ENCODE measurements around the gene RIN3. TPM values are rescaled to one million over a fixed set of nuclear protein-coding genes. Genes with fewer than 3 reads are reported as not detected.

The RIN3 gene
- total RNA-seq, 1 experiment from 2014 or later = 1.5 TPM

- DNase-seq = no peak
- no peak overlapping the region for H3K4ac ChIP-seq (ENCODE audit: low read depth, low read length)
- no peak overlapping the region for H4K91ac ChIP-seq (ENCODE audit: insufficient read length, low read depth, low read length)
- no peaks in the 10 kb centered on the region for H3K27me3 ChIP-seq (ENCODE audit: insufficient read depth, low read length)
- no peaks in the 10 kb centered on the region for H3K79me2 ChIP-seq (ENCODE audit: insufficient read depth, low read length)
- Mint-ChIP-seq H3K4me1 (peaks cover 0 to 9% of the 10 kb centered on the region in 2 experiments; a peak in 1 of 4 replicates), H3K4me3 (no peak overlapping the region), H3K27ac (no peak overlapping the region; a peak in 1 of 7 replicates), H3K9me3 (no peaks in the 10 kb centered on the region), H3K36me3 (ENCODE audit: insufficient read depth in 1 of 3, low read depth in 3 of 3) (no peaks in the 10 kb centered on the region; a peak in 1 of 7 replicates), H3K27me3 (ENCODE audit: low read depth) (0 out of 2 replicates have a peak, but pooled peaks cover 2% of the 10 kb centered on the region)
- no peak overlapping the region for H2BK5ac ChIP-seq (ENCODE audit: insufficient read length, low read length)
- H3T11ph ChIP-seq (ENCODE audit: low read length) = no peak overlapping the region
- H2AK5ac ChIP-seq (ENCODE audit: insufficient read length, low read length) = no peak overlapping the region
- H3K56ac ChIP-seq (ENCODE audit: insufficient read length, low read depth, low read length) = no peak overlapping the region
- WGBS (ENCODE audit: extremely low coverage, insufficient read length, low lambda C conversion rate) = no CpG with 5 or more reads among the region's 11 CpGs
- no peak overlapping the region for H2BK12ac ChIP-seq (ENCODE audit: insufficient read length, low read depth, low read length)
- no peaks in the 10 kb centered on the region for H3K23me2 ChIP-seq (ENCODE audit: insufficient read length, low read depth, low read length, poor library complexity, severe bottlenecking)
- TF ChIP-seq CTCF (conservative IDR thresholded peaks at IDR 0.05) = no peak
- H2BK20ac ChIP-seq (ENCODE audit: low read depth, low read length, poor library complexity, severe bottlenecking) = no peak overlapping the region
- H4K8ac ChIP-seq (replicated peaks; ENCODE audit: insufficient read length, low read depth, low read length) = no peak overlapping the region
- H3K79me1 ChIP-seq (ENCODE audit: insufficient read depth, low read depth, low read length, poor library complexity, severe bottlenecking) = no peaks in the 10 kb centered on the region
- no peak overlapping the region for H3K9ac ChIP-seq (ENCODE audit: extremely low read depth, insufficient read length, low read length)
- no peak overlapping the region for H2AFZ ChIP-seq (ENCODE audit: low read length)
- H3K27ac ChIP-seq (ENCODE audit: insufficient read length, low read depth, low read length) = no peak overlapping the region
- H4K20me1 ChIP-seq (ENCODE audit: control insufficient read depth, insufficient read depth, insufficient read length) = no peaks in the 10 kb centered on the region
- no peak overlapping the region for H3K14ac ChIP-seq (ENCODE audit: insufficient read depth, low read length)
- no peaks in the 10 kb centered on the region for H3K9me3 ChIP-seq (ENCODE audit: control insufficient read depth, low read depth, low read length)
- no peak overlapping the region for H2BK120ac ChIP-seq (ENCODE audit: low read depth, low read length, poor library complexity, severe bottlenecking)
- no peaks in the 10 kb centered on the region for H3K4me1 ChIP-seq (ENCODE audit: insufficient read depth, low read length)
- no peak overlapping the region for H3K23ac ChIP-seq (ENCODE audit: insufficient read length, low read depth, low read length)
- no peak overlapping the region for H2BK15ac ChIP-seq (ENCODE audit: low read depth, low read length)
- H3K18ac ChIP-seq (ENCODE audit: insufficient read length, low read depth, low read length) = no peak overlapping the region
- H4K5ac ChIP-seq (ENCODE audit: insufficient read length, low read depth, low read length) = no peak overlapping the region
- H3K4me2 ChIP-seq (ENCODE audit: insufficient read depth, insufficient read length, low read length) = no peak overlapping the region
Measured at GRCh38 chr14:92653162-92653651, 139.6 kb downstream of the RIN3 start.
